OCI-LY3 (cell line): ENCODE data around the gene POU6F2.

Experiments
- H2AFZ ChIP-seq: fragments of 200-600, 300-600 bp; shearing (Covaris generic); 2 replicates; pipeline ENCODE4 v1.6.0; 2014; ENCODE audit warnings: antibody characterized with exemption, low read depth, low read length
- H3K27ac ChIP-seq: fragments of 200-600, 300-600 bp; sonication (generic); 2 replicates; pipeline ENCODE4 v1.5.1; 2014; ENCODE audit warnings: mild to moderate bottlenecking, low read length, moderate library complexity, mixed read lengths
- H3K27me3 ChIP-seq: fragments of 200-600, 300-600 bp; sonication (generic); 2 replicates; pipeline ENCODE4 v1.6.1; 2014; ENCODE audit warnings: low read depth, low read length, mixed read lengths
- H3K36me3 ChIP-seq: fragments of 200-600, 300-600 bp; sonication (generic); replicated peaks from 2 replicates; pipeline ENCODE3; 2014; ENCODE audit warnings: low read depth, low read length, mixed read lengths
- H3K4me1 ChIP-seq: fragments of 300-600, 200-600 bp; sonication (generic); 2 replicates; pipeline ENCODE4 v1.6.1; 2014; ENCODE audit warnings: low read length, mixed read lengths
- H3K4me2 ChIP-seq: fragments of 200-600, 300-600 bp; sonication (generic); 2 replicates; pipeline ENCODE4 v1.6.1; 2014; ENCODE audit warnings: low read length, mixed read lengths
- H3K4me3 ChIP-seq: fragments of 300-600, 200-600 bp; sonication (generic); 2 replicates; pipeline ENCODE4 v1.5.1; 2014; ENCODE audit warnings: antibody characterized with exemption, mild to moderate bottlenecking, low read length, moderate library complexity
- H3K79me2 ChIP-seq: fragments of 300-600, 200-600 bp; shearing (Covaris generic); 2 replicates; pipeline ENCODE4 v1.6.1; 2014; ENCODE audit warnings: mild to moderate bottlenecking, low read length, mixed read lengths
- H3K9ac ChIP-seq: fragments of 300-600, 200-600 bp; shearing (Covaris generic); 2 replicates; pipeline ENCODE4 v1.6.0; 2014; ENCODE audit warnings: mild to moderate bottlenecking, low read length, moderate library complexity
- H3K9me3 ChIP-seq: fragments of 200-600, 300-600 bp; shearing (Covaris generic); 2 replicates; pipeline ENCODE4 v1.6.1; 2014; ENCODE audit warnings: low read length, mixed read lengths; ENCODE audit not compliant: insufficient read depth
- H4K20me1 ChIP-seq: fragments of 200-600, 300-600 bp; sonication (generic); 2 replicates; pipeline ENCODE4 v1.6.1; 2016; ENCODE audit warnings: low read length, mixed read lengths; ENCODE audit not compliant: insufficient read depth
- EZH2phosphoT487 ChIP-seq: fragments of 200-600 bp; shearing (Covaris generic); IDR thresholded peaks from 2 replicates; pipeline ENCODE4 v1.6.1; 2018; ENCODE audit warnings: antibody characterized with exemption, mixed run types, low read depth
- TF ChIP-seq, protein P1 (sequence below): fragments of 200-600, 300-600 bp; sonication (generic); IDR thresholded peaks from 2 replicates; pipeline ENCODE4 v1.5.1; 2014; ENCODE audit warnings: antibody characterized with exemption, low read length, low read depth

POU6F2 gene

DNA sequence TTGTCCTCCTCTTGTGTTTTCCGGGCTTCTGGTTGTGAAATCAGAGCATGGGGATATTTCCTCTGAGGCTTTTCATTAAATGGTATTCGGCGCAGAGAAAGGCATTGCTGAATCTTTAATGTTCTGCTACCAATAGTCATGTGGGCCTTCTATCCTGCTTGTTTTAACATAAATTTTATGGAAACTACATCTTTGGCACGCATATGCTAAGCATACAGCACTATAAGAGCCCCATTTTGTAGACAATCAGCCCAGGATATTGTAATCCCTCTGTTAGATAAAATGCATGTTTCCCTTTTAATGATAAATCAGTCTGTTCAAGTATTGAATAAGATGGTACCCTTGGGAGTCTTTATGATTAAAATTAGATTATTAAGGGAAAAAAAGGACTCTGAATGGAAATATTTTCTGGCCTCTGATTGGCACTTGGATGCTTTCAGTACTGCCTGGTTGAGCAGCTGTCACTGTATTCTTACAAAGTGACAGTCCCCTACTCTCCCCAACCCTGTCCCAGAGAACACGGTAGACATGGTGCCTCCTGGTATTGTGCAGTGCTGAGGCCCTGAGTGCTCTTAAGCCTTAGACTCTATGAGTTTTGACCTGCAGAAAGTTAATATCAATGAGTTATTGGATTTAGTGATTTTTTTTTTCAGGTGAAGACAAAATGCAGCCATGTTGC is 256.3 kb downstream of the POU6F2 start:
- H3K36me3 ChIP-seq: no peaks in the 10 kb centered on the region
- no peak overlapping the region for H3K4me3 ChIP-seq
- H4K20me1 ChIP-seq: no peaks in the 10 kb centered on the region
- no peak overlapping the region for H2AFZ ChIP-seq
- H3K4me1 ChIP-seq: no peaks in the 10 kb centered on the region
- peaks cover 16% of the 10 kb centered on the region for H3K27me3 ChIP-seq
- H3K9ac ChIP-seq: no peak overlapping the region
- TF ChIP-seq, protein P1, sequence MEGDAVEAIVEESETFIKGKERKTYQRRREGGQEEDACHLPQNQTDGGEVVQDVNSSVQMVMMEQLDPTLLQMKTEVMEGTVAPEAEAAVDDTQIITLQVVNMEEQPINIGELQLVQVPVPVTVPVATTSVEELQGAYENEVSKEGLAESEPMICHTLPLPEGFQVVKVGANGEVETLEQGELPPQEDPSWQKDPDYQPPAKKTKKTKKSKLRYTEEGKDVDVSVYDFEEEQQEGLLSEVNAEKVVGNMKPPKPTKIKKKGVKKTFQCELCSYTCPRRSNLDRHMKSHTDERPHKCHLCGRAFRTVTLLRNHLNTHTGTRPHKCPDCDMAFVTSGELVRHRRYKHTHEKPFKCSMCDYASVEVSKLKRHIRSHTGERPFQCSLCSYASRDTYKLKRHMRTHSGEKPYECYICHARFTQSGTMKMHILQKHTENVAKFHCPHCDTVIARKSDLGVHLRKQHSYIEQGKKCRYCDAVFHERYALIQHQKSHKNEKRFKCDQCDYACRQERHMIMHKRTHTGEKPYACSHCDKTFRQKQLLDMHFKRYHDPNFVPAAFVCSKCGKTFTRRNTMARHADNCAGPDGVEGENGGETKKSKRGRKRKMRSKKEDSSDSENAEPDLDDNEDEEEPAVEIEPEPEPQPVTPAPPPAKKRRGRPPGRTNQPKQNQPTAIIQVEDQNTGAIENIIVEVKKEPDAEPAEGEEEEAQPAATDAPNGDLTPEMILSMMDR: no peak
- no peak for TF ChIP-seq EZH2phosphoT487
- no peaks in the 10 kb centered on the region for H3K79me2 ChIP-seq
- no peaks in the 10 kb centered on the region for H3K9me3 ChIP-seq
- no peak overlapping the region for H3K27ac ChIP-seq
- no peak overlapping the region for H3K4me2 ChIP-seq

DNA sequence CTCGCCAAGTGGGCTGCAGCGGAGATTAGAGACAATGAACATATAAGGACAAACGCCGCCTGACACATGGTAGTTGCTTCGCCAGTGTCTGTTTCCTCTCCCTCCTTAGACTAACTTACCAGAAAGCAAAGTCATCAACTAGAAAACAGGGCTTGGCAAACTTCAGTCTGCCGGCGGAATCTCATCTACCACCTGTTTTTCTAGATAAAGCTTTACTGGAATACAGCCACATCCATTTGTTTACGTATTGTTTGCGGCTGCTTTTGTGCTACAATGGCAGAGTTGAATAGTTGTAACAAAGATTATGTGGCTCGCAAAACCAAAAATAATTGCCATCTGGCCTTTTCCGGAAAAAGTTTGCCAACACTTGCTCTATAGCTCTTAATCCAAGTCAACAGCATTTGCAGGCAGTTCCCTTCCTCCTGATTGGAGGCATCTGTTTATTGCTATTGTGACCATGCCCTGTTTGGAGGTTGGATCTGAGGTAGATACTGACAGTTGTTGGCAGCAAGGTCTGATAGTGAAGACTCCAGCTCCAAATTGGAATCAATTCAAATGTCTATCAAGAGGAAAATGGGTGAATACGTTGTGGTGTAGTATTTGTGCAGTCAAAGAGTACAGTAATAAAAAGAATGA is 260.6 kb downstream of the POU6F2 start:
- TF ChIP-seq, protein P1: no peak
- TF ChIP-seq EZH2phosphoT487: no peak
- H3K27me3 ChIP-seq: peaks cover 30% of the 10 kb centered on the region
- H3K4me2 ChIP-seq: no peak overlapping the region
- no peak overlapping the region for H3K4me3 ChIP-seq
- no peak overlapping the region for H3K9ac ChIP-seq
- H2AFZ ChIP-seq: no peak overlapping the region
- no peaks in the 10 kb centered on the region for H3K36me3 ChIP-seq
- H3K27ac ChIP-seq: no peak overlapping the region
- no peaks in the 10 kb centered on the region for H3K79me2 ChIP-seq
- no peaks in the 10 kb centered on the region for H3K4me1 ChIP-seq
- H4K20me1 ChIP-seq: no peaks in the 10 kb centered on the region
- no peaks in the 10 kb centered on the region for H3K9me3 ChIP-seq

DNA sequence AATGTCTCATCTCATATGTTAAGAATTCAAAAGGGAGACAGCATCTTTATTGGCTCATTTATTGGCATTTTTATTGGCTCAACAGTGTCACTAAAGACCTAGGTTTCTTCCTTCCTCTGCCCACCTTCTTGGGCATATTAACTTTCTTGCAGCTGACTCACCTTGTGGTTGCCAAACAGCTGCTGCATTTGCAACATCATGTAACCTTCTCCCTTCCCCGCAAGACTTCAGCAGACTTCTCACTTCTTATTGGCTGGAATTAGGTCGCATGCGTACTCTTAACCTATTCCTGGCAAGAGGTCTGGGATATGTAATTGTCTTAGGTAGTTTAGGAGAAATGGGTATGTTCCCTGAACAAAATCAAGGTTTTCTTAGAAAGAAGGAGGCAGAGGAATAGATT is 263.2 kb downstream of the POU6F2 start:
- H3K4me2 ChIP-seq: no peak overlapping the region
- H3K36me3 ChIP-seq: no peaks in the 10 kb centered on the region
- no peaks in the 10 kb centered on the region for H3K79me2 ChIP-seq
- H3K4me1 ChIP-seq: no peaks in the 10 kb centered on the region
- no peaks in the 10 kb centered on the region for H3K9me3 ChIP-seq
- H3K9ac ChIP-seq: no peak overlapping the region
- no peaks in the 10 kb centered on the region for H4K20me1 ChIP-seq
- no peak overlapping the region for H3K4me3 ChIP-seq
- no peak overlapping the region for H3K27ac ChIP-seq
- no peak overlapping the region for H2AFZ ChIP-seq
- TF ChIP-seq EZH2phosphoT487: no peak
- TF ChIP-seq, protein P1: no peak
- peaks cover 23% of the 10 kb centered on the region for H3K27me3 ChIP-seq

DNA sequence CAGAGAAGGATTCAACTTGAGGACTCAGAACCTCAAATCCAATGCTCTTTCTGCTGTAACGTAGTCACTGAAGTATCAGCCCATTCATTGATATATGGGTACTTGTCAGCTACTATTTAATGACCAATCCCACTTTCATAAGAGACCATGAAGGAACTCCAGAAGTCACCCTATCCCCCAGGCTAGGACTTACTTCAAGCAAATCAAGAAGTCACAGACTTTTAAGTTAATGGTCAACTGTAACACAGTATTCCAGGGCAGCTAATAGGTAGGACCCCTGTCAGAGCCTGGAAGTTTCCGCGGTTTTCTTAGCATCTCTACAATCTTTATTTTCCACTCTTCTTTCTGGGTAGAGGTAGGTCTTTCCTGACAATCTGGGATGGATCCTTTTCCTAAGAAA is 269.9 kb downstream of the POU6F2 start:
- Histone ChIP-seq H3K9me3 (no peaks in the 10 kb centered on the region), H3K4me1 (no peaks in the 10 kb centered on the region), H3K27ac (no peak overlapping the region), H4K20me1 (no peaks in the 10 kb centered on the region), H3K9ac (no peak overlapping the region), H2AFZ (no peak overlapping the region), H3K36me3 (no peaks in the 10 kb centered on the region), H3K79me2 (no peaks in the 10 kb centered on the region), H3K4me2 (no peak overlapping the region), H3K4me3 (no peak overlapping the region), H3K27me3 (peaks cover 11% of the 10 kb centered on the region; the same call in 1 of the 2 replicates)
- no peak for TF ChIP-seq EZH2phosphoT487
- TF ChIP-seq, protein P1: no peak
